GM12892 (cell line): Measurements from ENCODE around the gene NOL8.

Experiments used
- POLR2A ChIP-seq: IDR thresholded peaks from 2 replicates; pipeline ENCODE4 v1.6.1; 2011; ENCODE audit warnings: low read depth, low read length, control low read depth
- POLR2AphosphoS5 ChIP-seq: IDR thresholded peaks from 2 replicates; pipeline ENCODE4 v1.6.1; 2011; ENCODE audit warnings: low read depth, low read length, control low read depth
- TAF1 ChIP-seq: IDR thresholded peaks from 2 replicates; pipeline ENCODE4 v1.6.1; 2011; ENCODE audit warnings: low read depth, mild to moderate bottlenecking, control low read depth, low read length, borderline replicate concordance

GRCh38 chr9:92308893-92309292 lies 16.3 kb downstream of the NOL8 start:
- TF ChIP-seq TAF1: no peak
- no peak for TF ChIP-seq POLR2A
- TF ChIP-seq POLR2AphosphoS5: no peak
